ENCODE data around the gene GPALPP1. TPM values are rescaled to one million over a fixed set of nuclear protein-coding genes. Genes with fewer than 3 reads are reported as not detected.

The GPALPP1 gene
- total and polyA plus RNA-seq, 7 donors: 7.8 to 40.7 (median 26.3) TPM

GRCh38 chr13:44955406-44955805, 33.9 kb upstream of the GPALPP1 start:
- 51 to 80% methylated on average over 3 of the region's 3 CpGs for WGBS, 2 donors
- TF ChIP-seq EP300 (IDR thresholded peaks at IDR 0.05) (no peak), POLR2AphosphoS5 (IDR thresholded peaks at IDR 0.05) (no peak), POLR2A (IDR thresholded peaks at IDR 0.05) (no peak), CTCF (IDR thresholded peaks at IDR 0.05) (no peak)
- H3K27me3 ChIP-seq: no peaks in the 10 kb centered on the region
- H3K9me3 ChIP-seq: no peaks in the 10 kb centered on the region
- peaks cover 0 to 22% (median 0%) of the 10 kb centered on the region in 4 donors for H3K36me3 ChIP-seq
- no peak overlapping the region for H3K27ac ChIP-seq
- DNase-seq: no peak
- intact Hi-C loops (cut with DNase I): no loop called here
- H3K4me1 ChIP-seq: no peaks in the 10 kb centered on the region
- no peak overlapping the region for H3K4me3 ChIP-seq

- WGBS, 2 donors: 98 to 99% methylated on average over 2 of the region's 2 CpGs
- peaks cover 7 to 66% (median 9%) of the 10 kb centered on the region in 4 donors for H3K36me3 ChIP-seq
Observed at GRCh38 chr13:44961997-44962396, 27.3 kb upstream of the GPALPP1 start.

GRCh38 chr13:44967704-44968433, 21.5 kb upstream of the GPALPP1 start:
- peak overlapping the region; percentile 62 to 77 (median 70) for H3K27ac ChIP-seq
- no peaks in the 10 kb centered on the region for H3K9me3 ChIP-seq
- H3K4me3 ChIP-seq: no peak overlapping the region
- H3K4me1 ChIP-seq: peaks cover 0 to 32% (median 23%) of the 10 kb centered on the region in 4 donors
- DNase-seq: no peak
- no peaks in the 10 kb centered on the region for H3K27me3 ChIP-seq
- WGBS, 2 donors: 30 to 70% methylated on average over 3 of the region's 3 CpGs
- intact Hi-C loops (cut with DNase I): no loop called here
- H3K36me3 ChIP-seq: peaks cover 3 to 27% (median 8%) of the 10 kb centered on the region in 4 donors
- TF ChIP-seq POLR2AphosphoS5 (IDR thresholded peaks at IDR 0.05): no peak
- no peak for TF ChIP-seq EP300 (IDR thresholded peaks at IDR 0.05)
- TF ChIP-seq CTCF (IDR thresholded peaks at IDR 0.05): peak in 1 of 4 experiments; percentile 18
- no peak for TF ChIP-seq POLR2A (IDR thresholded peaks at IDR 0.05)

More at GRCh38 chr13:44961997-44962396, 27.3 kb upstream of the GPALPP1 start:
- Histone ChIP-seq H3K9me3 (no peaks in the 10 kb centered on the region), H3K4me1 (peaks cover 0 to 1% (median under 1%) of the 10 kb centered on the region in 4 donors), H3K27ac (no peak overlapping the region), H3K27me3 (no peaks in the 10 kb centered on the region), H3K4me3 (no peak overlapping the region)
- intact Hi-C loops (cut with DNase I): no loop called here
- DNase-seq: no peak
- TF ChIP-seq POLR2A (IDR thresholded peaks at IDR 0.05) (no peak), EP300 (IDR thresholded peaks at IDR 0.05) (no peak), CTCF (IDR thresholded peaks at IDR 0.05) (no peak), POLR2AphosphoS5 (IDR thresholded peaks at IDR 0.05) (no peak)

- H3K4me3 ChIP-seq: no peak overlapping the region
Observed at GRCh38 chr13:44968434-44968815, 20.9 kb upstream of the GPALPP1 start.

More at GRCh38 chr13:44968434-44968815, 20.9 kb upstream of the GPALPP1 start:
- Histone ChIP-seq H3K27ac (peak overlapping the region; percentile 62 to 77 (median 70)), H3K27me3 (no peaks in the 10 kb centered on the region), H3K36me3 (peaks cover 0 to 21% (median 8%) of the 10 kb centered on the region in 4 donors), H3K9me3 (no peaks in the 10 kb centered on the region), H3K4me1 (peaks cover 0 to 32% (median 23%) of the 10 kb centered on the region in 4 donors)
- DNase-seq: no peak
- WGBS, 2 donors: 93 to 95% methylated on average over 3 of the region's 3 CpGs
- intact Hi-C loops (cut with DNase I): no loop called here
- TF ChIP-seq EP300 (IDR thresholded peaks at IDR 0.05) (no peak), CTCF (IDR thresholded peaks at IDR 0.05) (no peak), POLR2A (IDR thresholded peaks at IDR 0.05) (no peak), POLR2AphosphoS5 (IDR thresholded peaks at IDR 0.05) (no peak)
